Astrocyte (in vitro differentiated cells and primary cell): ENCODE measurements around the gene CSF2. TPM values are rescaled to one million over a fixed set of nuclear protein-coding genes. Genes with fewer than 3 reads are reported as not detected.

Experiments used
- DNase-seq: peaks from one replicate; pipeline ENCODE4 v3.0.0-alpha.2; 2010; ENCODE audit warnings: low read depth
- FAIRE-seq: peaks from 2 replicates; lab custom pipeline; 2011; peaks lifted over from hg19 to GRCh38; lab: Jason Lieb, UNC
- H2AFZ ChIP-seq: 2 replicates; pipeline ENCODE4 v1.6.0; 2012; ENCODE audit warnings: low read depth, low read length, inconsistent platforms
- H3K27ac ChIP-seq: 2 replicates; pipeline ENCODE4 v1.5.1; 2011; ENCODE audit warnings: low read depth, low read length, inconsistent platforms
- H3K27me3 ChIP-seq: 2 replicates; pipeline ENCODE4 v1.6.0; 2011; ENCODE audit warnings: low read length, inconsistent platforms; ENCODE audit not compliant: insufficient read depth
- H3K36me3 ChIP-seq: 2 replicates; pipeline ENCODE4 v1.5.1; 2011; ENCODE audit warnings: low read length, inconsistent platforms; ENCODE audit not compliant: insufficient read depth
- H3K4me1 ChIP-seq: 2 replicates; pipeline ENCODE4 v1.5.1; 2011; ENCODE audit warnings: low read length, inconsistent platforms; ENCODE audit not compliant: insufficient read depth
- H3K4me2 ChIP-seq: 2 replicates; pipeline ENCODE4 v1.6.0; 2012; ENCODE audit warnings: low read length, inconsistent platforms
- H3K4me3 ChIP-seq: 2 replicates; pipeline ENCODE4 v1.5.1; 2011; ENCODE audit warnings: low read depth, mild to moderate bottlenecking, low read length, inconsistent platforms; ENCODE audit not compliant: insufficient read depth
- H3K79me2 ChIP-seq: 2 replicates; pipeline ENCODE4 v1.6.0; 2012; ENCODE audit warnings: mild to moderate bottlenecking, low read length, inconsistent platforms; ENCODE audit not compliant: insufficient read depth
- H3K9ac ChIP-seq: 2 replicates; pipeline ENCODE4 v1.6.0; 2012; ENCODE audit warnings: mild to moderate bottlenecking, low read length, inconsistent platforms
- H3K9me3 ChIP-seq: 2 replicates; pipeline ENCODE4 v1.5.1; 2012; ENCODE audit warnings: low read depth, mild to moderate bottlenecking, low read length, inconsistent platforms; ENCODE audit not compliant: insufficient read depth
- H4K20me1 ChIP-seq: 2 replicates; pipeline ENCODE4 v1.6.0; 2012; ENCODE audit warnings: low read length, inconsistent platforms; ENCODE audit not compliant: insufficient read depth
- H3K27ac Mint-ChIP-seq: one replicate; pipeline ENCODE4 v1.8.0; 2021; ENCODE audit warnings: mild to moderate bottlenecking, mixed read lengths; ENCODE audit not compliant: unreplicated experiment
- H3K27me3 Mint-ChIP-seq: one replicate; pipeline ENCODE4 v1.8.0; 2021; ENCODE audit warnings: low read depth, mixed read lengths; ENCODE audit not compliant: unreplicated experiment
- H3K36me3 Mint-ChIP-seq: one replicate; pipeline ENCODE4 v1.8.0; 2021; ENCODE audit warnings: low read depth, mixed read lengths; ENCODE audit not compliant: unreplicated experiment
- H3K4me1 Mint-ChIP-seq: one replicate; pipeline ENCODE4 v1.8.0; 2021; ENCODE audit warnings: low read depth, mixed read lengths; ENCODE audit not compliant: unreplicated experiment
- H3K4me3 Mint-ChIP-seq: one replicate; pipeline ENCODE4 v1.8.0; 2021; ENCODE audit warnings: mild to moderate bottlenecking, moderate library complexity, mixed read lengths; ENCODE audit not compliant: unreplicated experiment
- H3K9me3 Mint-ChIP-seq: one replicate; pipeline ENCODE4 v1.8.0; 2021; ENCODE audit warnings: mild to moderate bottlenecking, mixed read lengths; ENCODE audit not compliant: unreplicated experiment
- CTCF ChIP-seq: IDR thresholded peaks from 2 replicates; pipeline ENCODE4 v1.5.1; 2011; ENCODE audit warnings: low read depth, mild to moderate bottlenecking, inconsistent platforms, low read length, moderate library complexity; ENCODE audit not compliant: insufficient read depth
- EZH2 ChIP-seq: IDR thresholded peaks from 2 replicates; pipeline ENCODE4 v1.6.1; 2012; ENCODE audit warnings: mild to moderate bottlenecking, low read length, inconsistent platforms; ENCODE audit not compliant: insufficient read depth
- total RNA-seq: library from RNA; stranded (reverse); gene quantifications from 2 replicates; pipeline ENCODE4 v1.2.1, GENCODE V29; 2021

The CSF2 gene
- total RNA-seq, 1 donor from 2014 or later: not detected

GRCh38 chr5:132076202-132076830, 2.7 kb downstream of the CSF2 start:
- Histone ChIP-seq H4K20me1 (no peaks in the 10 kb centered on the region), H3K79me2 (no peaks in the 10 kb centered on the region), H3K27me3 (no peaks in the 10 kb centered on the region), H2AFZ (no peak overlapping the region), H3K9ac (no peak overlapping the region), H3K27ac (no peak overlapping the region), H3K4me1 (peaks cover 13% of the 10 kb centered on the region), H3K36me3 (no peaks in the 10 kb centered on the region), H3K4me3 (no peak overlapping the region), H3K4me2 (no peak overlapping the region), H3K9me3 (no peaks in the 10 kb centered on the region)
- peaks cover 6% of the 10 kb centered on the region for H3K36me3 Mint-ChIP-seq
- FAIRE-seq: no peak
- peaks cover 36% of the 10 kb centered on the region for H3K27me3 Mint-ChIP-seq
- H3K27ac Mint-ChIP-seq: no peak overlapping the region
- H3K4me3 Mint-ChIP-seq: no peak overlapping the region
- H3K9me3 Mint-ChIP-seq: peaks cover 2% of the 10 kb centered on the region
- TF ChIP-seq EZH2: no peak
- no peak for TF ChIP-seq CTCF
- no peak for DNase-seq
- no peaks in the 10 kb centered on the region for H3K4me1 Mint-ChIP-seq

GRCh38 chr5:132076983-132077382, 3.4 kb downstream of the CSF2 start:
- no peak for TF ChIP-seq CTCF
- Histone ChIP-seq H3K4me1 (peaks cover 13% of the 10 kb centered on the region), H3K9me3 (no peaks in the 10 kb centered on the region), H3K4me2 (no peak overlapping the region), H3K79me2 (no peaks in the 10 kb centered on the region), H2AFZ (no peak overlapping the region), H4K20me1 (no peaks in the 10 kb centered on the region), H3K27ac (no peak overlapping the region), H3K36me3 (no peaks in the 10 kb centered on the region), H3K4me3 (no peak overlapping the region), H3K9ac (no peak overlapping the region), H3K27me3 (no peaks in the 10 kb centered on the region)
- H3K4me3 Mint-ChIP-seq: no peak overlapping the region
- peaks cover 36% of the 10 kb centered on the region for H3K27me3 Mint-ChIP-seq
- no peak for DNase-seq
- no peaks in the 10 kb centered on the region for H3K4me1 Mint-ChIP-seq
- peaks cover 6% of the 10 kb centered on the region for H3K36me3 Mint-ChIP-seq
- no peak for FAIRE-seq
- H3K9me3 Mint-ChIP-seq: no peaks in the 10 kb centered on the region
- no peak overlapping the region for H3K27ac Mint-ChIP-seq

GRCh38 chr5:132079081-132079480, 5.5 kb downstream of the CSF2 start:
- Mint-ChIP-seq H3K36me3 (peaks cover 6% of the 10 kb centered on the region), H3K4me1 (peaks cover 1% of the 10 kb centered on the region), H3K27ac (no peak overlapping the region), H3K27me3 (peaks cover 32% of the 10 kb centered on the region), H3K4me3 (no peak overlapping the region), H3K9me3 (no peaks in the 10 kb centered on the region)
- H4K20me1 ChIP-seq: no peaks in the 10 kb centered on the region
- H2AFZ ChIP-seq: no peak overlapping the region
- no peak for FAIRE-seq
- H3K9ac ChIP-seq: no peak overlapping the region
- H3K36me3 ChIP-seq: no peaks in the 10 kb centered on the region
- H3K27ac ChIP-seq: no peak overlapping the region
- no peaks in the 10 kb centered on the region for H3K27me3 ChIP-seq
- TF ChIP-seq CTCF: no peak
- TF ChIP-seq EZH2: no peak
- H3K4me1 ChIP-seq: peaks cover 1% of the 10 kb centered on the region
- no peaks in the 10 kb centered on the region for H3K79me2 ChIP-seq
- DNase-seq: no peak
- H3K9me3 ChIP-seq: no peaks in the 10 kb centered on the region
- no peak overlapping the region for H3K4me2 ChIP-seq
- H3K4me3 ChIP-seq: no peak overlapping the region
